GM12872 (cell line): ENCODE results near the gene LRRK1.

Experiments used
- TF ChIP-seq, protein P1 (sequence below): IDR thresholded peaks from 3 replicates; pipeline ENCODE4 v1.5.1; 2011; ENCODE audit warnings: low read depth, mild to moderate bottlenecking, low read length, moderate library complexity; ENCODE audit not compliant: insufficient read depth

Gene LRRK1

DNA sequence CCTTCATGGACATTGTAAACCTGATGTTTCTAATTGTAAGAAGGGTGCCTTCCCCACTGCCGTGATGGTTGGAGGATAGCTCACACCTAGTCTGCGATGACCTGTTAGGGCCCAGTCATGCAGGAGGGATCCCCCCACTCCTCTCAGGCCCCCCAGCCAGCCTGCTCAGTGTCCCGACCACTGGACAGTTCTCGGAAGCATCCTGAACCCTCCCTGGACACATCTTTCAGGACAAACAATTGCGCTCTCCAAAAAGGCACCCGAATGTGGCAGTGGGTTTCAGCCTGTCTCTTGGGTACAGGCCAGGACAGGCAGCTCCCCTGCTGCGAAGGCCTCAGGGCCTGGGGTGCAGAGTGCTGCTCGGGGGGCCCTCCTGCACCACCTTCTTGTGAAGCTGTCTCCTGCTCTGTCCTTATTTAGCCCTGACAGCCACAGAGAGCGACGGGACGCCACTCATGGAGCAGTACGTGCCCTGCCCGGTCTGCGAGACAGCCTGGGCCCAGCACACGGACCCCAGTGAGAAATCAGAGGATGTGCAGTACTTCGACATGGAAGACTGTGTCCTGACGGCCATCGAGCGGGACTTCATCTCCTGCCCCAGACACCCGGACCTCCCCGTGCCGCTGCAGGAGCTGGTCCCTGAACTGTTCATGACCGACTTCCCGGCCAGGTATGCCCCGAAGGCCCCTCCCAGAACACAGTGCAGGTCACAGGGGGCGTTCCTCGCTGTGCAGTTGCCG lies 132.3 kb downstream of the LRRK1 start:
- TF ChIP-seq, protein P1, sequence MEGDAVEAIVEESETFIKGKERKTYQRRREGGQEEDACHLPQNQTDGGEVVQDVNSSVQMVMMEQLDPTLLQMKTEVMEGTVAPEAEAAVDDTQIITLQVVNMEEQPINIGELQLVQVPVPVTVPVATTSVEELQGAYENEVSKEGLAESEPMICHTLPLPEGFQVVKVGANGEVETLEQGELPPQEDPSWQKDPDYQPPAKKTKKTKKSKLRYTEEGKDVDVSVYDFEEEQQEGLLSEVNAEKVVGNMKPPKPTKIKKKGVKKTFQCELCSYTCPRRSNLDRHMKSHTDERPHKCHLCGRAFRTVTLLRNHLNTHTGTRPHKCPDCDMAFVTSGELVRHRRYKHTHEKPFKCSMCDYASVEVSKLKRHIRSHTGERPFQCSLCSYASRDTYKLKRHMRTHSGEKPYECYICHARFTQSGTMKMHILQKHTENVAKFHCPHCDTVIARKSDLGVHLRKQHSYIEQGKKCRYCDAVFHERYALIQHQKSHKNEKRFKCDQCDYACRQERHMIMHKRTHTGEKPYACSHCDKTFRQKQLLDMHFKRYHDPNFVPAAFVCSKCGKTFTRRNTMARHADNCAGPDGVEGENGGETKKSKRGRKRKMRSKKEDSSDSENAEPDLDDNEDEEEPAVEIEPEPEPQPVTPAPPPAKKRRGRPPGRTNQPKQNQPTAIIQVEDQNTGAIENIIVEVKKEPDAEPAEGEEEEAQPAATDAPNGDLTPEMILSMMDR = no peak

DNA sequence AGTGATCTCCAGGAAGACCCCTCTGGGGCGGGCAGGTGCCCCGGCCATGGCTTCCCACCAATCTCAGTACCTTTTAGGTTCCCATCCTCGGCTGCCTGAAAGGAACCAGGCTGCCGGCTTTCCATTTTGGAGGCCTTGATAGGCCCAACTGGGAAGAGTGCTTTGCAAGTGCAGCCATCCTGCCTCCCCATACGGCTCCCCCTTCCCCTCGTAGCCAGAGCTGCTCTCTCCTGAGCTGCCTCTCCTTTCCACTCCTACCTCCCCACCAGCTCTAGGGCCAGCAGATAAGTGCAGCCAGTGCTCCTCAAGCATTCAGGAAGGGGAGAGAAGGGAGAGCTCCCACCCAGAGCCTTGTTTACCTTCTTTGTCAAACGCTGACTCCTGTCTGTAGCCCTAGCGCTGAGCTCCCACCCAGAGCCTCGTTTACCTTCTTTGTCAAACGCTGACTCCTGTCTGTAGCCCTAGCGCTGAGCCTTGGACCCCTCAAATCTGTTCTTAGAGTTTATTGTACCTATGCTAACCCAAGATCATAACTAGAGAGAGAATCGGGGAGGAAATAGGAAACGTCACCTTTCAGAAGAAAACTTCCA lies 133.0 kb downstream of the LRRK1 start:
- TF ChIP-seq, protein P1 = no peak

DNA sequence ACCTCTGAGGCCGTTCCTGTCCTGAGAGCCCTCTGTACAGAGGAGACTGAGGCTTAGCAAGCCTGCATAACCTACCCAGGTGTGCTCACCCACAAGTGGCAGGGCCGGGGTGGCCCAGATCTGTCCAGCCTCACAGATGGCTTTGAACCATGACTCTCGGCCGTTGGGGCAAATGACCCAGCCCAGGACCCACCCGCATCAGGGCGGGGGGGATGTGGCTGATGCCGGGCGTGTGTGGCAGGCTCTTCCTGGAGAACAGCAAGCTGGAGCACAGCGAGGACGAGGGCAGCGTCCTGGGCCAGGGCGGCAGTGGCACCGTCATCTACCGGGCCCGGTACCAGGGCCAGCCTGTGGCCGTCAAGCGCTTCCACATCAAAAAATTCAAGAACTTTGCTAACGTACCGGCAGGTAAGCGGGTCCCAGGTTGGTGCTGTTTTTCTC lies 133.5 kb downstream of the LRRK1 start:
- TF ChIP-seq, protein P1 = no peak

DNA sequence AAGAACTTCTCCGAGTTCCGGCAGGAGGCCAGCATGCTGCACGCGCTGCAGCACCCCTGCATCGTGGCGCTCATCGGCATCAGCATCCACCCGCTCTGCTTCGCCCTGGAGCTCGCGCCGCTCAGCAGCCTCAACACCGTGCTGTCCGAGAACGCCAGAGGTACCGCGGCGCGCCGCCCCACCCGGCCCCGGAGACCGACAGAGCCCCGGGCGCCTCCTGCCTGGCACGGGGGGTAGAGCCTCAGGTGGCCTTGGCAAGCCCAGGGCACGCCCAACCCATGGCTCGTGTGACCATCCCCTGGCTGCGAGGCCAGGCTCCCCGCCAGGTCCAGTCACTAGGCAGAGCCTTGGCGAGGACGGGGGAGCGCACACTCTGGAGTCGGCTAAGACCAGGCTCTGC lies 134.1 kb downstream of the LRRK1 start:
- TF ChIP-seq, protein P1 = no peak

DNA sequence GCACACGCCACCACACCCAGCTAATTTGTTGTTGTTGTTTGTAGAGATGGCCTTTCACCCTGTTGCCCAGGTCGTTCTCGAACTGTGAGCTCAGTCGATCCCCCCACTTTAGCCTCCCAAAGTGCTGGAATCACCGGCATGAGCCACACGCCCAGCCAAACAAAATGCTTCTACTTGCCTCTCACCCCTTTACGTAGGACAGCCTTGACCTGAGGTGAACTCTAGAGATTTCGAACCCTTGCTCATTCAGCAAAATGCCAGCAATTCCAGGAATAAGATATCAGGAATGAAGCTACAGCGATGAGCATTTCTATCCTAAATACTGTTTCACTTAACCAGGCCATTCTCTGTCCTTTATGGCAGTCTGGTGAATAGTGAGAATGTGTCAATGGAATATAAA lies 135.0 kb downstream of the LRRK1 start:
- TF ChIP-seq, protein P1 = no peak

DNA sequence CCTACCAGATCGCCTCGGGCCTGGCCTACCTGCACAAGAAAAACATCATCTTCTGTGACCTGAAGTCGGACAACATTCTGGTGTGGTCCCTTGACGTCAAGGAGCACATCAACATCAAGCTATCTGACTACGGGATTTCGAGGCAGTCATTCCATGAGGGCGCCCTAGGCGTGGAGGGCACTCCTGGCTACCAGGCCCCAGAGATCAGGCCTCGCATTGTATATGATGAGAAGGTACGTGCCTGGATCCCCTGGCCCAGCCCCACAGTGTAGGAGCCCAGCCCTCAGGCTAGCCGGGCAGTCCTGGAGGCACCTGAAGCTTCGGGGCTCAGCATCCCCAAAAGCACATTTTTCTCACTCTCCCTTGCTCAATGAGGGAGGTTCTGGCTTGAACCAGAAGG lies 135.8 kb downstream of the LRRK1 start:
- TF ChIP-seq, protein P1 = no peak

DNA sequence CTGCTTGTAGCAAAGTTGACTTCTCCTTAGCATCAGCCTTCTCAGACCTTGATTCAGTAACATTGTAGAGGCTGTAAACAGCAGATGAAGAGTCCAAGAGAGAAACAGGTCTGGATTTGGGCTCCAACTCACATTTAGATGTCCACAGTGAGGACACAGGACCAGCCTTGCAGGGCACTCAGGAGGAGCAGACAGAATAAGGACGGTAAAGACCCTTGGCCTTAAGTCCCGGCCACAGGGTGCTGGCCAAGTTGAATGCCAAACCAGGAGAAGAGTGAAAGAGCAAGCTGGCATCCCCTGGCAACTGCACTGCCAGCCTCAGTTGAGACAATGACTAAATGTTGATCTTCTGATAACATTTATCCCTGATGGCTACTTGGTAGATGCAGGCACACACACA lies 136.3 kb downstream of the LRRK1 start:
- TF ChIP-seq, protein P1 = no peak
